ENCODE measurements around the gene LRP2BP. TPM values are rescaled to one million over a fixed set of nuclear protein-coding genes. Genes with fewer than 3 reads are reported as not detected.

LRP2BP gene
- total RNA-seq, 1 donor from 2014 or later, result 1.0 TPM

DNA sequence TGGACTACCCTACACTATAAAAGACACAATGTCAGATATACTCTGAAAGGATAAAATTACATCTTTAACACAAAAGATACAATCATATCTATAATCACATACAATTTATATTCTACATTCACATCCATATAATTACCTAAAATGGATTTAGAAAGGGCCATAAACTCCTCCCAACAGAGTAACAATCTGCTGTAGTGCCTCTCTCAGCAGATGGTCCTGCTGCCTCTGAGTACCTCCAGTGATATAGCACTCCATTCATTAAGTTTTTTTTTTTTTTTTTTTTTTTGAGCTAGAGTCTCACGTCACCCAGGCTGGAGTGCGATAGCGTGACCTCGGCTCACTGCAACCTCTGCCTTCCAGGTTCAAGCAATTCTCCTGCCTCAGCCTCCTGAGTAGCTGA, 8.3 kb upstream of the LRP2BP start:
- Mint-ChIP-seq H3K27me3 (no peaks in the 10 kb centered on the region), H3K4me1 (ENCODE audit: unreplicated experiment) (no peaks in the 10 kb centered on the region), H3K4me3 (no peak overlapping the region), H3K27ac (no peak overlapping the region), H3K36me3 (peaks cover 17% of the 10 kb centered on the region), H3K9me3 (no peaks in the 10 kb centered on the region)
- no peak for TF ChIP-seq CTCF (conservative IDR thresholded peaks at IDR 0.05)
- DNase-seq (ENCODE audit: extremely low spot score, unreplicated experiment), result no peak

GRCh38 chr4:185399466-185399865, 3.7 kb upstream of the LRP2BP start:
- Mint-ChIP-seq H3K4me3 (no peak overlapping the region), H3K9me3 (no peaks in the 10 kb centered on the region), H3K27me3 (peaks cover 3% of the 10 kb centered on the region), H3K4me1 (ENCODE audit: unreplicated experiment) (peaks cover 18% of the 10 kb centered on the region), H3K36me3 (peaks cover 6% of the 10 kb centered on the region), H3K27ac (no peak overlapping the region)
- no peak for TF ChIP-seq CTCF (conservative IDR thresholded peaks at IDR 0.05)
- no peak for DNase-seq (ENCODE audit: extremely low spot score, unreplicated experiment)

- DNase-seq (ENCODE audit: extremely low spot score, unreplicated experiment), result no peak
- Mint-ChIP-seq H3K4me1 (ENCODE audit: unreplicated experiment) (peaks cover 20% of the 10 kb centered on the region), H3K36me3 (peaks cover 6% of the 10 kb centered on the region), H3K4me3 (no peak overlapping the region), H3K27ac (no peak overlapping the region), H3K9me3 (no peaks in the 10 kb centered on the region), H3K27me3 (peaks cover 3% of the 10 kb centered on the region)
- TF ChIP-seq CTCF (conservative IDR thresholded peaks at IDR 0.05), result no peak
Observed at GRCh38 chr4:185398618-185399017, 2.9 kb upstream of the LRP2BP start.

GRCh38 chr4:185396724-185397385, 1.1 kb upstream of the LRP2BP start, which contains the start of gene ANKRD37:
TSS of gene ANKRD37 (plus strand) at chr4:185396841. CDS start at chr4:185396924, 83 bp downstream.
- Mint-ChIP-seq H3K36me3 (no peaks in the 10 kb centered on the region), H3K27ac (peak within 1 kb of the TSS; percentile 97), H3K9me3 (peaks cover 3% of the 10 kb centered on the region), H3K4me3 (peak within 1 kb of the TSS; percentile 92), H3K27me3 (peaks cover 3% of the 10 kb centered on the region), H3K4me1 (ENCODE audit: unreplicated experiment) (peaks cover 20% of the 10 kb centered on the region)
- TF ChIP-seq CTCF (conservative IDR thresholded peaks at IDR 0.05), result peak; percentile 22
- DNase-seq (ENCODE audit: extremely low spot score, unreplicated experiment), result no peak

DNA sequence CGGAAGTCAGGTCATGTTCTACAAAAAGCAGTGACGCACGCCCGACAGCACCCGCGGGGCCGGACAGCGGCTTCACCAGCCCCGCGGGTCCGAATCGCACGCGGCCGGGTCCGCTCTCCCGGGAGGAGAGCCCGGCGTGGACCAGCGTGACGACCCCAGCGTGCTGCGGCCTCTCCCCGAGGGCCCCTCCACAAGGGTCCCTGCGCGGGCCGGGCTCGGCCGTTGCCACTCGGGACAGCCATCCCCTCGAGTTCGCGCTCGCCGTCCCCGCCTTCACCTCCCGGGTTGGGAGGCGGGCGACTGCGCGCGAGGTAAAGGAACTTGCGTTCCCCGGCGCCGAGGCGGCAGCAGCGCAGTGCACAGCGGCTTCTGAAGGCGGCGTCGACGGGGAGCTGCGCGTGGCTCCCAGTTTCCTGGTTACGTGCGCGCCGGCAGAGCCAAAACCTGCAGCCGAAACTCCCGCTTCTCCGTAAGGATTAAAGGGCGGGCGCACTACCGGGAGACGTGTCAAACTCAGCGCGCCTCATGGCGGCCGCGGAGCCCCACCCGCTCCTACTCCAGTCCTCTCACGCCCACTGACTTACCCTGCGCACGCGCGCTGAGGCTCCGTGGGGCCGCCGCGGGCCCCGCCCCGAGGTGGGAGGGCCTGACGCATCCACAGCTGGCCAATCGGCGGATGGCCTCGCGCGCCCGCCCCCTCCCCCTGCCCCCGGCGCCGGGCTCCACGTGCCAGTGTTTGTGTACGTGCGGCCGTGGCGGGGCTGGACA, 416 bp upstream of the LRP2BP start:
- Mint-ChIP-seq H3K4me1 (ENCODE audit: unreplicated experiment) (peaks cover 20% of the 10 kb centered on the region), H3K36me3 (peaks cover 3% of the 10 kb centered on the region), H3K4me3 (peak overlapping the region; percentile 92), H3K9me3 (peaks cover 10% of the 10 kb centered on the region), H3K27me3 (peaks cover 3% of the 10 kb centered on the region), H3K27ac (peak overlapping the region; percentile 97)
- peak; percentile 99 for DNase-seq (ENCODE audit: extremely low spot score, unreplicated experiment)
- no peak for TF ChIP-seq CTCF (conservative IDR thresholded peaks at IDR 0.05)

Data from type B pancreatic cell (in vitro differentiated cells).